Activated CD8-positive, alpha-beta T cell treated with anti-CD3 and anti-CD28 coated beads, Interleukin-2, amount 10 ng/mL, durations not matched to agents 7 days and 5 days (primary cell): Measurements from ENCODE around the gene PODXL2. TPM values are rescaled to one million over a fixed set of nuclear protein-coding genes. Genes with fewer than 3 reads are reported as not detected.

Experiments
- ATAC-seq: fragments of 150-1000 bp; cut with Tn5 transposase; one replicate; pipeline ENCODE4 v1.10.0; 2021; ENCODE audit warnings: moderate library complexity
- CTCF ChIA-PET: fragments of 350-600 bp; sonication (Branson Sonifier 250); formaldehyde crosslinking; loops from one replicate; lab custom pipeline; 2021; ENCODE audit warnings: antibody characterized with exemption; lab: Charles Lee
- POLR2A ChIA-PET: fragments of 350-600 bp; sonication (Branson Sonifier 250); formaldehyde crosslinking; loops from one replicate; lab custom pipeline; 2021; ENCODE audit warnings: antibody characterized with exemption; lab: Charles Lee
- DNase-seq: peaks from one replicate; pipeline ENCODE4 v3.0.0-alpha.2; 2020
- H3K27ac Mint-ChIP-seq: one replicate; pipeline ENCODE4 v1.8.0; 2021; ENCODE audit warnings: mild to moderate bottlenecking, mixed read lengths
- H3K27me3 Mint-ChIP-seq: one replicate; pipeline ENCODE4 v1.8.0; 2021; ENCODE audit warnings: low read depth, mixed read lengths
- H3K36me3 Mint-ChIP-seq: one replicate; pipeline ENCODE4 v1.8.0; 2021; ENCODE audit warnings: low read depth, mixed read lengths
- H3K4me1 Mint-ChIP-seq: one replicate; pipeline ENCODE4 v1.8.0; 2021; ENCODE audit warnings: low read depth, mixed read lengths
- H3K4me3 Mint-ChIP-seq: one replicate; pipeline ENCODE4 v1.8.0; 2021; ENCODE audit warnings: mild to moderate bottlenecking, mixed read lengths
- H3K9me3 Mint-ChIP-seq: one replicate; pipeline ENCODE4 v1.8.0; 2022; ENCODE audit warnings: mixed read lengths; ENCODE audit not compliant: insufficient read depth
- total RNA-seq, 2 experiments: library from RNA; stranded (reverse); gene quantifications; one replicate each; pipeline ENCODE4 v1.2.3, GENCODE V29; 2021

Gene PODXL2
- total RNA-seq, 2 experiments from 2014 or later: 1.3 to 1.7 TPM

GRCh38 chr3:127616836-127617605 lies 12.0 kb upstream of the PODXL2 start:
- H3K4me1 Mint-ChIP-seq: peaks cover 45% of the 10 kb centered on the region
- peak overlapping the region; percentile 43 for H3K27ac Mint-ChIP-seq
- no peaks in the 10 kb centered on the region for H3K9me3 Mint-ChIP-seq
- H3K4me3 Mint-ChIP-seq: no peak overlapping the region
- no peaks in the 10 kb centered on the region for H3K27me3 Mint-ChIP-seq
- DNase-seq (no peak), ATAC-seq (no peak)
- CTCF ChIA-PET: no interaction called here
- H3K36me3 Mint-ChIP-seq: peaks cover 88% of the 10 kb centered on the region
- POLR2A ChIA-PET: no interaction called here

- Mint-ChIP-seq H3K36me3 (peaks cover 84% of the 10 kb centered on the region), H3K9me3 (no peaks in the 10 kb centered on the region), H3K4me1 (peaks cover 37% of the 10 kb centered on the region), H3K4me3 (no peak overlapping the region), H3K27ac (no peak overlapping the region), H3K27me3 (no peaks in the 10 kb centered on the region)
- POLR2A ChIA-PET: no interaction called here
- CTCF ChIA-PET: no interaction called here
- DNase-seq: no peak
- no peak for ATAC-seq
Measured at GRCh38 chr3:127618891-127619290, 10.1 kb upstream of the PODXL2 start.

- H3K4me3 Mint-ChIP-seq: no peak overlapping the region
- no peak for DNase-seq
- no peaks in the 10 kb centered on the region for H3K9me3 Mint-ChIP-seq
- ChIA-PET POLR2A (no interaction called here), CTCF (no interaction called here)
- H3K4me1 Mint-ChIP-seq: peaks cover 20% of the 10 kb centered on the region
- peaks cover 66% of the 10 kb centered on the region for H3K36me3 Mint-ChIP-seq
- H3K27me3 Mint-ChIP-seq: no peaks in the 10 kb centered on the region
- ATAC-seq: no peak
- no peak overlapping the region for H3K27ac Mint-ChIP-seq
Measured at GRCh38 chr3:127620637-127621375, 8.2 kb upstream of the PODXL2 start.

- POLR2A ChIA-PET: no interaction called here
- no peak overlapping the region for H3K27ac Mint-ChIP-seq
- CTCF ChIA-PET: interaction anchor here (1.0 kb wide), 1 partner anchor 11 kb away, joined by 3 read pairs; no protein-coding TSS in a partner anchor
Measured at GRCh38 chr3:127622031-127622430, 7.0 kb upstream of the PODXL2 start.

GRCh38 chr3:127622772-127623576 lies 6.0 kb upstream of the PODXL2 start:
- H3K9me3 Mint-ChIP-seq: no peaks in the 10 kb centered on the region
- peaks cover 19% of the 10 kb centered on the region for H3K27me3 Mint-ChIP-seq
- no peak for DNase-seq
- H3K4me3 Mint-ChIP-seq: no peak overlapping the region
- POLR2A ChIA-PET: no interaction called here
- CTCF ChIA-PET: interaction anchor here (1.0 kb wide), 1 partner anchor 11 kb away, joined by 3 read pairs; no protein-coding TSS in a partner anchor
- H3K36me3 Mint-ChIP-seq: peaks cover 47% of the 10 kb centered on the region
- ATAC-seq: no peak
- H3K27ac Mint-ChIP-seq: no peak overlapping the region
- H3K4me1 Mint-ChIP-seq: peaks cover 18% of the 10 kb centered on the region

More at GRCh38 chr3:127622031-127622430, 7.0 kb upstream of the PODXL2 start:
- H3K4me1 Mint-ChIP-seq: peaks cover 23% of the 10 kb centered on the region
- no peak overlapping the region for H3K4me3 Mint-ChIP-seq
- H3K9me3 Mint-ChIP-seq: no peaks in the 10 kb centered on the region
- peaks cover 11% of the 10 kb centered on the region for H3K27me3 Mint-ChIP-seq
- H3K36me3 Mint-ChIP-seq: peaks cover 56% of the 10 kb centered on the region
- ATAC-seq (no peak), DNase-seq (no peak)

- Mint-ChIP-seq H3K4me3 (no peak overlapping the region), H3K27ac (no peak overlapping the region), H3K36me3 (peaks cover 39% of the 10 kb centered on the region), H3K4me1 (peaks cover 21% of the 10 kb centered on the region), H3K27me3 (peaks cover 27% of the 10 kb centered on the region), H3K9me3 (no peaks in the 10 kb centered on the region)
- ChIA-PET CTCF (no interaction called here), POLR2A (no interaction called here)
- ATAC-seq: no peak
- DNase-seq: no peak
Measured at GRCh38 chr3:127624063-127624462, 4.9 kb upstream of the PODXL2 start.

- H3K27me3 Mint-ChIP-seq: peaks cover 41% of the 10 kb centered on the region
- H3K9me3 Mint-ChIP-seq: no peaks in the 10 kb centered on the region
- ChIA-PET POLR2A (no interaction called here), CTCF (interaction anchor here (2.6 kb wide), 1 partner anchor 11 kb away, joined by 13 read pairs; no protein-coding TSS in a partner anchor)
- H3K36me3 Mint-ChIP-seq: peaks cover 34% of the 10 kb centered on the region
- no peak for ATAC-seq
- no peak for DNase-seq
- no peak overlapping the region for H3K27ac Mint-ChIP-seq
- H3K4me1 Mint-ChIP-seq: peaks cover 33% of the 10 kb centered on the region
- H3K4me3 Mint-ChIP-seq: no peak overlapping the region
Measured at GRCh38 chr3:127625821-127626220, 3.2 kb upstream of the PODXL2 start.

- peaks cover 39% of the 10 kb centered on the region for H3K4me1 Mint-ChIP-seq
- H3K36me3 Mint-ChIP-seq: peaks cover 10% of the 10 kb centered on the region
- no peak overlapping the region for H3K27ac Mint-ChIP-seq
- ATAC-seq: no peak
- H3K4me3 Mint-ChIP-seq: peak overlapping the region; percentile 68
- ChIA-PET CTCF (interaction anchor here (1.1 to 2.6 kb wide), 2 partner anchors 9 to 37 kb away, joined by 3 to 13 read pairs; no protein-coding TSS in a partner anchor), POLR2A (no interaction called here)
- peaks cover 58% of the 10 kb centered on the region for H3K27me3 Mint-ChIP-seq
- DNase-seq: no peak
- H3K9me3 Mint-ChIP-seq: no peaks in the 10 kb centered on the region
Measured at GRCh38 chr3:127628426-127628787, 578 bp upstream of the PODXL2 start.

- H3K36me3 Mint-ChIP-seq: peaks cover 10% of the 10 kb centered on the region
- ATAC-seq (peak; percentile 34), DNase-seq (no peak)
- H3K9me3 Mint-ChIP-seq: no peaks in the 10 kb centered on the region
- H3K4me3 Mint-ChIP-seq: peak overlapping the region; percentile 64
- peaks cover 62% of the 10 kb centered on the region for H3K27me3 Mint-ChIP-seq
- ChIA-PET CTCF (no interaction called here), POLR2A (interaction anchor here (1.4 kb wide), 1 partner anchor 32 kb away, joined by 3 read pairs; the partner anchor contains the start of gene MCM2)
- H3K27ac Mint-ChIP-seq: no peak overlapping the region
- peaks cover 39% of the 10 kb centered on the region for H3K4me1 Mint-ChIP-seq
Measured at GRCh38 chr3:127629467-127630403, 750 bp downstream of the PODXL2 start.

- Mint-ChIP-seq H3K4me3 (no peak overlapping the region), H3K36me3 (peaks cover 10% of the 10 kb centered on the region), H3K9me3 (no peaks in the 10 kb centered on the region), H3K27ac (no peak overlapping the region), H3K27me3 (peaks cover 63% of the 10 kb centered on the region), H3K4me1 (peaks cover 40% of the 10 kb centered on the region)
- ChIA-PET POLR2A (no interaction called here), CTCF (no interaction called here)
- no peak for DNase-seq
- ATAC-seq: no peak
Measured at GRCh38 chr3:127630811-127631714, 2.1 kb downstream of the PODXL2 start.
